Activated naive CD4-positive, alpha-beta T cell treated with anti-CD3 and anti-CD28 coated beads for 36 hours (primary cell): Measurements from ENCODE around the gene ABCC3. TPM values are rescaled to one million over a fixed set of nuclear protein-coding genes. Genes with fewer than 3 reads are reported as not detected.

Source experiments
- CTCF ChIA-PET: fragments of 350-600 bp; sonication (Branson Sonifier 250); formaldehyde crosslinking; loops from one replicate; lab custom pipeline; 2021; ENCODE audit warnings: antibody characterized with exemption; lab: Charles Lee
- DNase-seq: peaks from one replicate; pipeline ENCODE4 v3.0.0-alpha.2; 2020
- H3K27ac Mint-ChIP-seq: one replicate; pipeline ENCODE4 v1.8.0; 2021; ENCODE audit warnings: mild to moderate bottlenecking, mixed read lengths
- H3K27me3 Mint-ChIP-seq: one replicate; pipeline ENCODE4 v1.8.0; 2021; ENCODE audit warnings: low read depth, mixed read lengths
- H3K36me3 Mint-ChIP-seq: one replicate; pipeline ENCODE4 v1.8.0; 2021; ENCODE audit warnings: low read depth, mixed read lengths
- H3K4me1 Mint-ChIP-seq: one replicate; pipeline ENCODE4 v1.8.0; 2021; ENCODE audit warnings: low read depth, mixed read lengths
- H3K4me3 Mint-ChIP-seq: one replicate; pipeline ENCODE4 v1.8.0; 2021; ENCODE audit warnings: mild to moderate bottlenecking, moderate library complexity, mixed read lengths
- H3K9me3 Mint-ChIP-seq: one replicate; pipeline ENCODE4 v1.8.0; 2021; ENCODE audit warnings: mixed read lengths
- intact Hi-C: fragments of 100-400 bp; cut with micrococcal nuclease; formaldehyde crosslinking; loops from one replicate; pipeline ENCODE4 v1.15.1; 2023
- total RNA-seq, 2 experiments: library from RNA; stranded (reverse); gene quantifications; one replicate each; pipeline ENCODE4 v1.2.3, GENCODE V29; 2021

Gene ABCC3
- total RNA-seq, 2 experiments from 2014 or later: not detected

DNA sequence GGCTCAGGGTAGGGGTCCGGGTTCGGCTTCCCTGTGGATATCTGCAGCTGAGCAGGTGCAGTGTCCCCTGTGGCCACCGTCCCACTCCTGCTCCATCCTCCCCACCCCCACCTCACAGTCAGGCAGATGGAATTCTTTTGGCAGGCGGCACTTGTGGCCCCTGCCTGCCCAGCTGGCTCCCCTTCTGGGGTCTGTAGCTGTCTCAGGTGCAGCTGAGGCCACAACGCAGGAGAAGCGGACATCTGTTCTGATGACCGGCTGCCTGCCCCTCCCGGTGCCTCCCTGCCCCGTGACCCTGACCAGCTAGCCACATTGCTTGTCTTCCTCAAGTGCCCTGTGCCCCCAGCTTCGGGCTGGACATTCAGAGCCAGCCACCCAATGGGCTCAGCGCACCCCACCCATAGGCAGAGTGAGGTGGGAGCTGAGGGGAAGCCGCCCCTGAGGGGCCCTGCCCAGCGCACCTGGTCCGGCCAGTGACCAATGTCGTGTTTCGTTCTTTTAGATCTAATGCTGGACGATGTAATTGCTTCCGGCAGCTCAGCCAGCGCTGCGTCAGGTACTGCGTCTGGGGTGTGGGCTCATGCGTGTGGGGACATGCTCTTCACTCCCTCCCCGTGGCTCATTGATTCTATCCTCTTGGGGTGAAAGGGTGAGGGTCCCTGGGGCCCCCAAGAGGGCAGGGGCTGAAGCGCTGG lies 25.2 kb upstream of the ABCC3 start:
- CTCF ChIA-PET: interaction anchor here (0.6 to 2.4 kb wide), 2 partner anchors 17 to 206 kb away, joined by 3 to 10 read pairs; no protein-coding TSS in a partner anchor
- no peaks in the 10 kb centered on the region for H3K36me3 Mint-ChIP-seq
- no peak for DNase-seq
- no peaks in the 10 kb centered on the region for H3K9me3 Mint-ChIP-seq
- H3K27ac Mint-ChIP-seq: no peak overlapping the region
- peaks cover 3% of the 10 kb centered on the region for H3K4me1 Mint-ChIP-seq
- H3K4me3 Mint-ChIP-seq: no peak overlapping the region
- intact Hi-C loops: no loop called here
- peaks cover 8% of the 10 kb centered on the region for H3K27me3 Mint-ChIP-seq

DNA sequence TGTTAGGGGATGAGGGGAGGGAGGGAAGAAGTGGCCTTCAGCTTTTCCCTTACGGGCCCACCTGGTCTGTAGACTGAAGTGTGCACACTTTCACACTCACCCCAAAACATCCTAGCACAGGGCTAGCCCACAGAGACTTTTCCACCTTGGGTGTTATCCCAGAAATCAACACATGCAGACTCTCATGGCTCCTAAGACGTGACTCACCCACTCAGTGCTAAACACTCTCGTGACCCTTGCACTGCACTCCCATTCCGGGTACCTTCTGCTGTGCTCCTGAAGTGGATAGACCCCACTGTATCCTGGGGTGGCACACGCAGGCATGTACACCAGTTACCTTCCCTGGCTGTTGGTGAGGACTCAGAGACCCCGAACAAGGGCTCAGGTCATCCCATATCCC lies 23.0 kb upstream of the ABCC3 start:
- DNase-seq: no peak
- H3K4me3 Mint-ChIP-seq: no peak overlapping the region
- H3K27me3 Mint-ChIP-seq: peaks cover 3% of the 10 kb centered on the region
- intact Hi-C loops: no loop called here
- CTCF ChIA-PET: interaction anchor here (1.0 kb wide), 1 partner anchor 129 kb away, joined by 4 read pairs; no protein-coding TSS in a partner anchor
- peaks cover 3% of the 10 kb centered on the region for H3K4me1 Mint-ChIP-seq
- no peaks in the 10 kb centered on the region for H3K9me3 Mint-ChIP-seq
- no peaks in the 10 kb centered on the region for H3K36me3 Mint-ChIP-seq
- H3K27ac Mint-ChIP-seq: no peak overlapping the region

DNA sequence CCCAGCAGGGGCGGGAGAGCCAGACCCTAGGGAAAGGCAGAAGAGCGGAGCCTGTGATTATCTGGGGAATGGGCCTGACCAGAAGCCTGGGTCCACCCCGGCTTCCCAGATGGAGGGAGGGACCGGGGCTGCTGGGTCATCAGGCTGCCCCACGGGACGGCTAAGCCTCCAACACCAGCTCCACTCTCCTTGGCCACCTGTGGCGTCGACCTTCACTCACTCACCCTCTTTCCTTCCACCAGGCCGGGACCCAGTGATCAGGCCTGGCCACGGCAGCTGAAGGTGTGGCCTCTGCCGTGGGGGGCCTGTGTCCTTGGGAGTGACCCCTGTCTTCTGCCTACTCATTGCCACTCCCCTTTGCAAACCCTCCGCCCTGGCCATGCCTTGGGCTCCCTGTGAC lies 22.4 kb upstream of the ABCC3 start:
- peaks cover 3% of the 10 kb centered on the region for H3K27me3 Mint-ChIP-seq
- CTCF ChIA-PET: interaction anchor here (1.0 kb wide), 1 partner anchor 129 kb away, joined by 4 read pairs; no protein-coding TSS in a partner anchor
- no peaks in the 10 kb centered on the region for H3K36me3 Mint-ChIP-seq
- DNase-seq: no peak
- H3K9me3 Mint-ChIP-seq: no peaks in the 10 kb centered on the region
- no peak overlapping the region for H3K27ac Mint-ChIP-seq
- intact Hi-C loops: no loop called here
- peaks cover 3% of the 10 kb centered on the region for H3K4me1 Mint-ChIP-seq
- no peak overlapping the region for H3K4me3 Mint-ChIP-seq

DNA sequence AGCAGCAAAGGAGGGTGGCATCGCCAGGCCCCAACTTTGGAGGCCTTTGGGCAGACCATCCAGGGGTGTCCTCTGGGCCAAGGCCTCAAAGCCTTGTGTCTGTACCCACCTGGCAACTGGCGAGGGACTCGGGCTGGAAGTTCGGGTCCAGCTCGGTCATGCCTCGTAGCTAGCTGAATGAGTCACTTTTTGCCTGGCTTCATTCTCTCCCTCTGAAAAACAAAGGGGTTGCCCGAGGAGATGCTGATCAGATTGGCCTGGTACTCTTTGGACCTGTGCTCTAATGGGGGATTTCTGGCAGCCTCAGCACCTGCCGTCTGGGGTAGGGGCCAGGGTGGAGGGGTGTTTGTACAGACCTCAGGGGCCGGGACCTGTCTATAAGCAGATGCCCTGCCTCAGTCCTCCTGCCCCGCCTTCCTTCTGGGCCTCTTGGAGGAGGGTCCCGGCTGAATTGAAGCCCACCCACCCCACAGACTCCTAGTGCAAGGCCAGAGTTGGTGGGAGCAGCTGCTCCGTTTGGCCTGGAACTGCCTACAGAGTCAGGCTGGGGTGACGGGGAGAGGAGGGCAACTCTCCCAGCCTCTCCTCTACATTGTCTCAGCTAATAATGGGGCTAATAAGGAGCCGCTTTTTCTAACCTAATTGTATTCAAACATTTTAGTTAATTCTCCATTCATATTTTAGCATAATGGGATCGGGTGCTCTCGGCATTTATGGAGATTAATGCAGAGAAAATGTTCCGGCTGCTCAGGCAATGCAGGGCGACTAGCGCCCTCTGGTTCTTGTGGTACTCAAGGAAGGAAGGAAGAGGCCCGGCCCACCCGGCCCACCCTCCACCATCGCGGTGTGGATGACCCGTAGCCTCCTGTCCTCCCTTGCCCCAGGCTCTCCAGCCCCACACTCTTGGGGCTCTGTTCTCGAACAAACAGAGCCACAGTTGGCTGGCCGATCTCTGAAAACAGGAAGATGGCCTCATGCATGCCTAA lies 21.4 kb upstream of the ABCC3 start:
- intact Hi-C loops: loop anchor here (1.0 kb wide), 1 partner anchor 66 kb away; the partner anchor contains the start of gene SPATA20
- no peak overlapping the region for H3K27ac Mint-ChIP-seq
- DNase-seq: peak; percentile 35
- H3K9me3 Mint-ChIP-seq: no peaks in the 10 kb centered on the region
- no peak overlapping the region for H3K4me3 Mint-ChIP-seq
- H3K36me3 Mint-ChIP-seq: no peaks in the 10 kb centered on the region
- CTCF ChIA-PET: no interaction called here
- H3K27me3 Mint-ChIP-seq: peaks cover 3% of the 10 kb centered on the region
- peaks cover 3% of the 10 kb centered on the region for H3K4me1 Mint-ChIP-seq

DNA sequence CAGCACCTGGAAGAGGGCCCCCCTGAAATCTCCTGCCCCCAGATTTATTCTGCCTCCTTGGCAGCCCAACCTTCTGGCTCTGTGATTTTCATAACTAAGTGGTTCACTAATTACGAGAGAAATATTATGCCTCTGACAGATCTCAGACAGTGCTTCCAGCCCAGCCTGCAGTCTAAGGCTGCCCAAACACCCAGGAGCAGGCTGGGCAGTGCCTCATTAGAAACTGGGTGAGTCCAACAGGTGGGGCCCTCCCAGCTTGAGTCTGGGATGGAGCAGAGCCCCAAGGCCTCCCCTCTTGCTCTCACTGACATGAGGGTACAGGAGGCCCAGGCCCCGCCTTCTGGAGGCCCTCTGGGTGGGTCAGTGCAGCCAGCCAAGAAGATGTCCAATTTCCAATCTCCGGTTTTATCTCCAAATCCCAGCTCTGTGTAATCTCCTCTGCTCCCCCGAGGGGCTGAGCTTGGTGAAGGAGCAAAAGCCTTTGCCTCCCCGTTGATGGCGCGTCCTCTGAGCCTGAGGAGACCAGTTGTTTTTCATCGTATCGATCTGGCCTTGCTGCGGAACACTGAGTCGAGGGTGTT lies 20.1 kb upstream of the ABCC3 start:
- H3K9me3 Mint-ChIP-seq: no peaks in the 10 kb centered on the region
- DNase-seq: no peak
- no peak overlapping the region for H3K27ac Mint-ChIP-seq
- no peaks in the 10 kb centered on the region for H3K36me3 Mint-ChIP-seq
- intact Hi-C loops: no loop called here
- CTCF ChIA-PET: interaction anchor here (0.6 to 0.9 kb wide), 2 partner anchors 113 to 451 kb away, joined by 3 read pairs; no protein-coding TSS in a partner anchor
- H3K4me1 Mint-ChIP-seq: peaks cover 3% of the 10 kb centered on the region
- H3K4me3 Mint-ChIP-seq: no peak overlapping the region
- peaks cover 3% of the 10 kb centered on the region for H3K27me3 Mint-ChIP-seq

DNA sequence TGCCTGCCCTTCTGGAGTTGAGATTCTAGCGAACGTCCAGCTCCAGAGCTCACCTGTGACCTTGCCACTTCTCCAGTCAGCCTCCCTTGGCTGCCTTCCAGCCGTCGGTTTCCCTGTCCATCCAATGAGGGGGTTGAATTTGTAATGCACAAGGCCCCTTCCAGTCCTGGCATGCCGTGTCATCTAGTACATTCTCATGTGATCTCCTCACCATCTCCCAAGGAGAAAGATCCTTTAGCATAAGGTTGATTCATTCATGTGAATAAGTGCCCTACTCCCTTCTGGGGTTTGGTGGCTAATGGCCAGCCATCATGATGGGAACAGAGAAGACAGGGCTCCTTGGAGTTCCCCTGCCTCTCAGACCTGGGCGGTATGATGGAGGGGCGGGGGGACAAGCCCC lies 18.9 kb upstream of the ABCC3 start:
- H3K4me1 Mint-ChIP-seq: peaks cover 3% of the 10 kb centered on the region
- no peak overlapping the region for H3K4me3 Mint-ChIP-seq
- no peak for DNase-seq
- intact Hi-C loops: no loop called here
- no peaks in the 10 kb centered on the region for H3K9me3 Mint-ChIP-seq
- peaks cover 3% of the 10 kb centered on the region for H3K27me3 Mint-ChIP-seq
- H3K36me3 Mint-ChIP-seq: no peaks in the 10 kb centered on the region
- no peak overlapping the region for H3K27ac Mint-ChIP-seq
- CTCF ChIA-PET: interaction anchor here (1.2 kb wide), 1 partner anchor 133 kb away, joined by 3 read pairs; no protein-coding TSS in a partner anchor

DNA sequence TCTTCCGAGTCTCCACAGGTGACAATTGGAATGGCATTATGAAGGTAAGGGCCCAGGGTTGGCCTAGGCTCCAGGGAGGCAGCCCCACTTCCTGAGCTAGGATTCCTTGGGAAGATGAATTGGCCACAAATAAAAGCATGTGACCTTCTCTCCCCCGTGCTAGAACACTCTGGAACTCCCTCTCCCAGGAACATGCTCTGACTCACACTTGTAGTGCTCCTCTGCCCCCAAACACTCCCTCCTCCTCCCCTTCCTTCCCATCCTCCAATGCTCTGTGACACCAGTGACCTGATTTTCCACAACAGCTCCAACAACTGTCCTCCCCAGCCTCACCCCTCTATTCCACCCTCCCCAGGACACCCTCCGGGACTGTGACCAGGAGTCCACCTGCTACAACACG lies 16.4 kb upstream of the ABCC3 start:
- no peak for DNase-seq
- Mint-ChIP-seq H3K36me3 (no peaks in the 10 kb centered on the region), H3K4me3 (no peak overlapping the region), H3K4me1 (peaks cover 3% of the 10 kb centered on the region), H3K9me3 (no peaks in the 10 kb centered on the region), H3K27me3 (peaks cover 7% of the 10 kb centered on the region), H3K27ac (no peak overlapping the region)
- intact Hi-C loops: no loop called here
- CTCF ChIA-PET: interaction anchor here (1.1 kb wide), 1 partner anchor 118 kb away, joined by 3 read pairs; no protein-coding TSS in a partner anchor

DNA sequence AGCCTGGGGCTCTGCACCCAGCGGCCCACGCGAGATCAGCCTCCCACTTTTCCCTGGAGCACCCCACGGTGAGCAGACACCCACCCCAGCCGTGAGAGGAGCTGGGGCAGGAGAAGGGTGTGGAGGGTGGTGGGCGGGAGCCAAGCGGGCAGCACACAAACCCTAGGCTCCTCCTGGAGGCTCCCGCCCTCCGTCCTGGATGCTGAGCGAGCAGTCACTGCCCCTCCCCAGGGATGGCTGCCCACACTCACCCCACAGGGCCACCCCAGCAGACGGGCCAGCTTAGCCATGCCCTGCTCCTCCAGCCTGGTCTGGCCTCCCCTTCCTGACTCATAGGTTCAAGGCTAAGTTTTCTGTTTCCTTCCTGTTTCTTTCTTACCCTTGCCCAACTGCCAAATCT lies 15.7 kb upstream of the ABCC3 start:
- H3K4me1 Mint-ChIP-seq: peaks cover 3% of the 10 kb centered on the region
- intact Hi-C loops: no loop called here
- H3K27ac Mint-ChIP-seq: no peak overlapping the region
- H3K9me3 Mint-ChIP-seq: no peaks in the 10 kb centered on the region
- no peak overlapping the region for H3K4me3 Mint-ChIP-seq
- no peak for DNase-seq
- CTCF ChIA-PET: no interaction called here
- H3K36me3 Mint-ChIP-seq: no peaks in the 10 kb centered on the region
- H3K27me3 Mint-ChIP-seq: peaks cover 7% of the 10 kb centered on the region

DNA sequence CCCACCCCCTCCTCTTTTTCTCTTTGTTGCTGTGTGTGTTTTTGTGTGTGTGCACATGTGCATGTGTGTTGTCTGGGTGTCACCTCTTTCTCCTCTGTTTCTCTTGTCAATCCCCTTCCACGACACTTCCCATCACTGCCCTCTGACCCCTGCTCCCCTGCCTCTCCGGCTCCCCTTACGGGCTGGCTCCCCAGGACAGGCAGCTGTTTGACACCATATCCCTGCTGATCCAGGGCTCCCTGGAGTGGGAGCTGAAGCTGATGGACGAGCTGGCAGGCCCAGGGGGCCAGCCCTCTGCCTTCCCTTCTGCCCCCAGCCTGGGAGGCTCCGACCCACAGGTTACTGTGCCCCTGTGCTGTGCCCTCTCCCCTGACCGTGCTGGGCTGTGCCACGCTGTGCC lies 15.2 kb upstream of the ABCC3 start:
- no peak for DNase-seq
- H3K36me3 Mint-ChIP-seq: no peaks in the 10 kb centered on the region
- intact Hi-C loops: no loop called here
- CTCF ChIA-PET: no interaction called here
- no peaks in the 10 kb centered on the region for H3K9me3 Mint-ChIP-seq
- H3K27me3 Mint-ChIP-seq: peaks cover 4% of the 10 kb centered on the region
- H3K4me3 Mint-ChIP-seq: no peak overlapping the region
- no peak overlapping the region for H3K27ac Mint-ChIP-seq
- no peaks in the 10 kb centered on the region for H3K4me1 Mint-ChIP-seq

DNA sequence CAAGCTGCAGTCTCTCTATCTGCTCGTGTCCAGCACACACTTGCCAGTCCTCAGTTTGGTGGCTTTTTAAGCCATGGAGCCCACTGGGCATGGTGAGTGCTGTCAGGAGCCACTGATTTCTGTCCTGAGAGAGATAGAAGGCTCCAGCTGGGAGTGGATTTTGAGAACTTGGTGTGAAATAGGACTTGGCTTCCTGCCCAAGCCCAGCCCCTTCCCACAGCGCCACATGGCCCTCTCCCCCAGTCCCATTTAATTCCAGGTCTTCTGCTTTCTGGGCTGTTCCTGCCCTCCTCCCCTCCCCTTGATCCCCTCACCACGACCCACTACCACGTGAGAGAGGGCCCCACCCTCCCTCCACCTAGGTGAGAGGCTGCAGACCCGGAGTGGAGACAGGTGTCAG lies 14.4 kb upstream of the ABCC3 start:
- no peaks in the 10 kb centered on the region for H3K9me3 Mint-ChIP-seq
- peaks cover 6% of the 10 kb centered on the region for H3K27me3 Mint-ChIP-seq
- no peaks in the 10 kb centered on the region for H3K4me1 Mint-ChIP-seq
- DNase-seq: no peak
- CTCF ChIA-PET: interaction anchor here (1.1 kb wide), 1 partner anchor 16 kb away, joined by 3 read pairs; no protein-coding TSS in a partner anchor
- H3K27ac Mint-ChIP-seq: no peak overlapping the region
- no peak overlapping the region for H3K4me3 Mint-ChIP-seq
- intact Hi-C loops: no loop called here
- H3K36me3 Mint-ChIP-seq: no peaks in the 10 kb centered on the region

DNA sequence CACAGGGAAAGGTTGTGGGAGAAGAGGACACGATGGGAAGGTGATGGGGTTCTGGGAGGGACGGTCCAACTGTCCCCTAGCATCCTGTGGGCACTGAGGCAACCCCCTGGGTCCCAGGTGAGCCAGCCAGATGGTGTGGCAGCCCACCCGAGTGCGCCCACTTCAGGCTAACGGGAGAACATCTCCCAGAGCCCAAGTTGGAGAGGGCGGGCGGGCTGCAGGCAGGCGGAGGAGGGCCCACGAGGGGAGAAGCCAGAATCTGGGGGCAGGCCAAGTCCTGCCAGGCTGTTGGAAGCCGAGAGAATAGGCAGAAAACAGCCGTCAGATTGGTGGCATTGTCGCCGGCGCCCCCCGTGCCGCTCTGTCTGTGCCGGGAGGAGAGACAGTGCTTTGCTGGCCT lies 13.8 kb upstream of the ABCC3 start:
- no peak for DNase-seq
- H3K4me3 Mint-ChIP-seq: no peak overlapping the region
- no peak overlapping the region for H3K27ac Mint-ChIP-seq
- CTCF ChIA-PET: interaction anchor here (0.7 to 1.1 kb wide), 2 partner anchors 17 to 69 kb away, joined by 3 read pairs; no protein-coding TSS in a partner anchor
- no peaks in the 10 kb centered on the region for H3K4me1 Mint-ChIP-seq
- H3K9me3 Mint-ChIP-seq: no peaks in the 10 kb centered on the region
- no peaks in the 10 kb centered on the region for H3K36me3 Mint-ChIP-seq
- intact Hi-C loops: no loop called here
- H3K27me3 Mint-ChIP-seq: peaks cover 10% of the 10 kb centered on the region

DNA sequence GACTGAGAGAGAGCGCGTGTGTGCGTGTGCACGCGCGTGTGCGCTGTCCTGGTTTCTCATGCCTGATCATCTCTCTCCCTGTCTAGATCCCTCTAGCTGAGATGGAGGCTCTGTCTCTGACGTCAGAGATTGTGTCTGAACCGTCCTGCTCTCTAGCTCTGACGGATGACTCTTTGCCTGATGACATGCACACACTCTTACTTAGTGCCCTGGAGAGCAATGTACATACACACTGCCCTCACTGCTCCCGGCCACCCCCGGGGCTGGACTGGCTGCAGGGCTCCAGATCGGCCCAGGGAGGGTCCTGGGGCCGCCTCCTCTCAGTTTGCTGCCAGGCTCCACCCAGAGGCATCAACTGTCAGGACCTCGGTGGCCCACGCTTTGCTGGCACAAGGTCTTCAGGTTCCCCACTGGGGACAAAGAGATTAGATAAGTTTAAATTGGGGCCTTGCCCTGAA lies 13.1 kb upstream of the ABCC3 start:
- CTCF ChIA-PET: interaction anchor here (0.7 kb wide), 1 partner anchor 70 kb away, joined by 3 read pairs; no protein-coding TSS in a partner anchor
- no peaks in the 10 kb centered on the region for H3K4me1 Mint-ChIP-seq
- H3K27me3 Mint-ChIP-seq: peaks cover 10% of the 10 kb centered on the region
- no peak for DNase-seq
- no peak overlapping the region for H3K4me3 Mint-ChIP-seq
- H3K36me3 Mint-ChIP-seq: no peaks in the 10 kb centered on the region
- intact Hi-C loops: no loop called here
- H3K9me3 Mint-ChIP-seq: no peaks in the 10 kb centered on the region
- no peak overlapping the region for H3K27ac Mint-ChIP-seq
